IMR-90 (cell line): Measurements from ENCODE around the gene LCNL1. TPM values are rescaled to one million over a fixed set of nuclear protein-coding genes. Genes with fewer than 3 reads are reported as not detected.

Experiments used
- ATAC-seq: fragments of 200-7000 bp; cut with Tn5 transposase; 2 replicates; pipeline ENCODE4 v1.9.1; 2020; ENCODE audit warnings: low read depth, mild to moderate bottlenecking, moderate library complexity
- BruUV-seq: library from RNA; stranded (reverse); fragments of 400-500 nt; replicated peaks from 2 replicates; lab custom pipeline; 2021; lab: Mats Ljungman, UMichigan
- CTCF ChIA-PET: fragments of 300-600 bp; formaldehyde crosslinking; extraction: SDS; loops from one replicate; lab custom pipeline; 2021; ENCODE audit warnings: antibody characterized with exemption; lab: Yijun Ruan, JAX
- POLR2A ChIA-PET: fragments of 300-600 bp; sonication (Branson Sonifier 250); formaldehyde crosslinking; loops from one replicate; lab custom pipeline; 2022; ENCODE audit warnings: antibody characterized with exemption; ENCODE audit not compliant: unreplicated experiment; lab: Charles Lee
- DNase-seq: peaks from one replicate; pipeline ENCODE4 v3.0.0; 2013
- H2AFZ ChIP-seq: replicated peaks from 2 replicates; pipeline ENCODE3; 2013; ENCODE audit warnings: low read length, mild to moderate bottlenecking; ENCODE audit not compliant: poor library complexity
- H2AK5ac ChIP-seq: 2 replicates; pipeline ENCODE4 v1.6.1; 2013; ENCODE audit warnings: low read depth, low read length, inconsistent platforms
- H2AK9ac ChIP-seq: replicated peaks from 2 replicates; pipeline ENCODE3; 2013; ENCODE audit warnings: mild to moderate bottlenecking, low read depth, low read length, moderate library complexity; ENCODE audit not compliant: poor library complexity
- H2BK120ac ChIP-seq: 2 replicates; pipeline ENCODE4 v1.6.1; 2013; ENCODE audit warnings: low read depth, low read length, inconsistent platforms
- H2BK15ac ChIP-seq: 3 replicates; pipeline ENCODE4 v1.6.1; 2013; ENCODE audit warnings: low read depth, low read length, inconsistent platforms
- H2BK20ac ChIP-seq: 2 replicates; pipeline ENCODE4 v1.6.1; 2013; ENCODE audit warnings: low read depth, mild to moderate bottlenecking, inconsistent platforms, low read length, moderate library complexity
- H2BK5ac ChIP-seq: 2 replicates; pipeline ENCODE4 v1.6.1; 2013; ENCODE audit warnings: mild to moderate bottlenecking, low read depth, low read length, inconsistent platforms; ENCODE audit not compliant: poor library complexity, severe bottlenecking
- H3K14ac ChIP-seq: replicated peaks from 2 replicates; pipeline ENCODE4 v1.6.1; 2013; ENCODE audit warnings: low read depth, low read length, inconsistent platforms
- H3K18ac ChIP-seq: 2 replicates; pipeline ENCODE4 v1.6.1; 2013; ENCODE audit warnings: low read depth, low read length, control low read depth
- H3K23ac ChIP-seq: 2 replicates; pipeline ENCODE4 v1.6.1; 2013; ENCODE audit warnings: low read depth, low read length, inconsistent platforms
- H3K27ac ChIP-seq: 2 replicates; pipeline ENCODE4 v1.5.1; 2013; ENCODE audit warnings: mild to moderate bottlenecking, control low read depth, low read length; ENCODE audit not compliant: insufficient read depth
- H3K27me3 ChIP-seq: 2 replicates; pipeline ENCODE4 v1.6.1; 2013; ENCODE audit warnings: low read length; ENCODE audit not compliant: control insufficient read depth, insufficient read depth
- H3K36me3 ChIP-seq: 2 replicates; pipeline ENCODE4 v1.6.1; 2013; ENCODE audit warnings: low read length, mixed read lengths; ENCODE audit not compliant: control insufficient read depth, insufficient read depth
- H3K4ac ChIP-seq: 2 replicates; pipeline ENCODE4 v1.6.1; 2013; ENCODE audit warnings: low read depth, low read length, inconsistent platforms
- H3K4me1 ChIP-seq: 2 replicates; pipeline ENCODE4 v1.6.1; 2013; ENCODE audit warnings: low read length, mixed read lengths; ENCODE audit not compliant: control insufficient read depth, insufficient read depth
- H3K4me2 ChIP-seq: 2 replicates; pipeline ENCODE4 v1.6.1; 2013; ENCODE audit warnings: low read depth, mild to moderate bottlenecking, control low read depth, low read length, moderate library complexity
- H3K4me3 ChIP-seq: 2 replicates; pipeline ENCODE4 v1.5.1; 2013; ENCODE audit warnings: low read depth, mild to moderate bottlenecking, control low read depth, low read length, moderate library complexity; ENCODE audit not compliant: insufficient read depth
- H3K56ac ChIP-seq: 2 replicates; pipeline ENCODE4 v1.6.1; 2013; ENCODE audit warnings: low read length, inconsistent platforms; ENCODE audit not compliant: insufficient read depth; ENCODE audit errors: extremely low read depth
- H3K79me1 ChIP-seq, 2 experiments: 2 replicates each; pipeline ENCODE4 v1.6.1; 2013; ENCODE audit warnings: low read length in 2 of 2, inconsistent platforms in 1 of 2, low read depth in 1 of 2
- H3K9ac ChIP-seq: 2 replicates; pipeline ENCODE4 v1.6.1; 2013; ENCODE audit warnings: low read depth, low read length, control low read depth
- H3K9me1 ChIP-seq: 2 replicates; pipeline ENCODE4 v1.6.1; 2013; ENCODE audit warnings: low read length, inconsistent platforms; ENCODE audit not compliant: insufficient read depth
- H3K9me3 ChIP-seq: 2 replicates; pipeline ENCODE4 v1.6.1; 2013; ENCODE audit warnings: low read length; ENCODE audit not compliant: control insufficient read depth, insufficient read depth
- H4K20me1 ChIP-seq: 2 replicates; pipeline ENCODE4 v1.6.1; 2013; ENCODE audit warnings: low read length, inconsistent platforms; ENCODE audit not compliant: insufficient read depth
- H4K5ac ChIP-seq: 2 replicates; pipeline ENCODE4 v1.6.1; 2013; ENCODE audit warnings: mild to moderate bottlenecking, low read depth, low read length, control low read depth
- H4K8ac ChIP-seq, 2 experiments: 2 replicates each; pipeline ENCODE4 v1.6.1; 2013; ENCODE audit warnings: low read depth in 2 of 2, low read length in 2 of 2, control low read depth in 1 of 2, inconsistent platforms in 1 of 2
- H4K91ac ChIP-seq: 2 replicates; pipeline ENCODE4 v1.6.1; 2013; ENCODE audit warnings: low read depth, low read length, inconsistent platforms; ENCODE audit not compliant: insufficient read depth
- CEBPB ChIP-seq: IDR thresholded peaks from 2 replicates; pipeline ENCODE4 v1.6.1; 2012; ENCODE audit warnings: low read depth, low read length, improper control_type of control experiment
- FOS ChIP-seq: fragments of 150-350 bp; IDR thresholded peaks from 2 replicates; pipeline ENCODE4 v1.6.1; 2016; ENCODE audit warnings: low read depth, low read length
- MAFK ChIP-seq: IDR thresholded peaks from 2 replicates; pipeline ENCODE4 v1.6.1; 2012; ENCODE audit warnings: low read depth, low read length, improper control_type of control experiment
- MAZ ChIP-seq: IDR thresholded peaks from 2 replicates; pipeline ENCODE4 v1.6.1; 2012; ENCODE audit warnings: low read depth, mild to moderate bottlenecking, low read length, improper control_type of control experiment, moderate library complexity, borderline replicate concordance
- POLR2A ChIP-seq: IDR thresholded peaks from 2 replicates; pipeline ENCODE4 v1.6.1; 2012; ENCODE audit warnings: mild to moderate bottlenecking, low read depth, low read length
- RAD21 ChIP-seq: IDR thresholded peaks from 2 replicates; pipeline ENCODE4 v1.6.1; 2012; ENCODE audit warnings: low read length, improper control_type of control experiment
- RCOR1 ChIP-seq: IDR thresholded peaks from 2 replicates; pipeline ENCODE4 v1.6.1; 2012; ENCODE audit warnings: mild to moderate bottlenecking, low read length, improper control_type of control experiment; ENCODE audit not compliant: insufficient replicate concordance
- RFX5 ChIP-seq: IDR thresholded peaks from 2 replicates; pipeline ENCODE4 v1.8.0; 2012; ENCODE audit warnings: low read depth, mild to moderate bottlenecking, low read length, moderate library complexity
- SMC3 ChIP-seq: fragments of 150-350 bp; IDR thresholded peaks from 2 replicates; pipeline ENCODE4 v1.6.1; 2016; ENCODE audit warnings: low read depth, mild to moderate bottlenecking, antibody characterized with exemption, low read length, moderate library complexity
- WGBS, 2 experiments: methylation state at CpG; one replicate each; pipeline versions ENCODE4 v1.1.5 to v1.1.7; 2013; ENCODE audit warnings: missing lambda C conversion rate in 2 of 2; ENCODE audit not compliant: insufficient read length in 1 of 2; ENCODE audit errors: extremely low coverage in 2 of 2; 5-methylcytosine and 5-hydroxymethylcytosine counted together
- dilution Hi-C: fragments of 300-500 bp; cut with HindIII; formaldehyde crosslinking; loops from one replicate; pipeline ENCODE4 v1.14.3; 2018; ENCODE audit warnings: low sequenced_read_pairs; ENCODE audit not compliant: unreplicated experiment
- in situ Hi-C: fragments of 300-500 bp; cut with MboI; formaldehyde crosslinking; loops from 3 replicates; pipeline ENCODE4 v1.14.3; 2019; ENCODE audit warnings: low sequenced_read_pairs, inconsistent platforms, mixed read lengths
- intact Hi-C: fragments of 100-400 bp; cut with micrococcal nuclease; formaldehyde crosslinking; loops from 2 replicates; pipeline ENCODE4 v1.10.0; 2022
- polyA plus RNA-seq, 3 experiments: library from polyadenylated mRNA; depleted of rRNA; stranded (reverse); fragments of >200 nt; gene quantifications; 2 replicates each; pipeline ENCODE4 v1.2.3, GENCODE V29; 2012; ENCODE audit warnings: low replicate concordance in 1 of 3
- total RNA-seq: library from RNA; depleted of rRNA; stranded (reverse); fragments of >200 nt; gene quantifications from 2 replicates; pipeline ENCODE4 v1.2.3, GENCODE V29; 2012

LCNL1 gene
- total and polyA plus RNA-seq, 2 of the 4 experiments (the other 2 are of a cell fraction) = 0.15 TPM; not detected in 1

DNA sequence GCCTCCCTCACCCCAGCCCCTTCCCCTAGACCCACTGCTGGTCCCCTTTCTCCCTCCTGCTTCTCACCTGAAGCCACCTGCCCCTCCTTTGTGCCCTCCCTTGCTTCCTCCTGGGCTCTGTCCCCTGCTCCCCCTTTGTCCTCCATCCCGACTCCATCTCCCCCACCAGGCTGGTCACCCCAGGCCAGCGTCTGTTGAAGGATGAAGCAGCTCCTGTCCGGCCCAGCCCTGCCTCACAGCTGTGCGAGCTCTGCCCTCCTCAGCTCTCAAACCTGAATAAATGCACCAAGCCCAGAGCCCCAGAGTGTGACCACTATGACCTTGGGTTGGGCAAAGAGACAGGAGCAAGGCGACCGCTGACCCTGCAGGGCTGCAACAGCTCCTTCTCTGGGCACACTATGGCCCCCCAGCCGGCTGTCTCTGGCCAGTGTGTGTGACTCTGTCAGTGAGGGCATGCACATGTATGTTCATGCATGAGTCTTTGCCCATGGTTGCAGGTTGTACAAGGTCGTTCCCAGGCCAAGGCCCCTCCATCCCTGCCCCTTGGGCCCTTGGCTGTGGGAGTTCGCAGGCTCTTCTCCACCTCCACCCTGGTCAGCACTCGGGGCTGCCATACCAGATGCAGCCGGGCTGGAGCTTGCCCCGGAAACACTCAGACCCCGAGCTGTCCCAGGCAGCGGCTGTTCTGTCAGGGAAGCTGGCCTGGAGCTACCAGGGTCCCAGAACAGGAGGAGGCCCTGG is 27.4 kb upstream of the LCNL1 start (continued):
- TF ChIP-seq RCOR1 (no peak), POLR2A (no peak), RAD21 (no peak), MAFK (no peak), CEBPB (no peak), FOS (no peak), MAZ (no peak), RFX5 (no peak)

DNA sequence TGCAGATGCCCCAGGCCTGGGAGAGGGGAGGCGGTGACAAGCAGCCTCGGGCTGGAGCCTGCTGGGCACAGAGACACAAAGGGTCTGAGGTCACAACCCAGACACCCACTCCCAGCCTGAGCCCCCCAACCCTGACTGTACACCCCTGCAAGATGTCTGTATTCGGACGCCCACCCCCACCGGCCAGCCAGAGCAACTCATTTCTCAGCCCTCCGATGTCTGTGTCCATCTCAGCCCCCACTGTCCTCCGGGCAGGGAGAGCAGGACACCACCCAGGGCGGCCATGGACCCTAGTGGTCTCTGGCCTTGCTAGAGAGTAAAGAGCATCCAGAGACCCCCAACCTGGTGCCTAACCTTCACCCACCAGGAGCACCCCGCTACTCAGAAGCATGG is 26.9 kb upstream of the LCNL1 start:
- ChIA-PET POLR2A (no interaction called here), CTCF (no interaction called here)
- Histone ChIP-seq H4K20me1 (no peaks in the 10 kb centered on the region), H4K91ac (no peak overlapping the region), H4K8ac (no peak overlapping the region), H2AK9ac (no peak overlapping the region), H2BK15ac (no peak overlapping the region), H2BK5ac (no peak overlapping the region), H3K18ac (no peak overlapping the region), H3K9me3 (peaks cover 3% of the 10 kb centered on the region), H2AFZ (no peak overlapping the region), H3K4me2 (no peak overlapping the region), H3K9ac (no peak overlapping the region), H3K4me3 (no peak overlapping the region), H4K5ac (no peak overlapping the region), H3K27ac (no peak overlapping the region), H3K23ac (no peak overlapping the region), H2BK120ac (no peak overlapping the region), H3K36me3 (no peaks in the 10 kb centered on the region), H3K27me3 (peaks cover 25% of the 10 kb centered on the region), H3K56ac (no peak overlapping the region), H3K4ac (no peak overlapping the region), H3K79me1 (no peaks in the 10 kb centered on the region), H2BK20ac (no peak overlapping the region), H3K4me1 (no peaks in the 10 kb centered on the region), H3K9me1 (no peaks in the 10 kb centered on the region), H3K14ac (no peak overlapping the region), H2AK5ac (no peak overlapping the region)
- dilution Hi-C loops (no loop called here), in situ Hi-C loops (no loop called here), intact Hi-C loops (no loop called here)
- BruUV-seq = no TSS peak
- WGBS, 2 experiments = 82% methylated on average over 6 of the region's 9 CpGs; no CpG with 5 or more reads in 1 of the 2 experiments
- ATAC-seq = no peak
- TF ChIP-seq SMC3 = no peak
- no peak for DNase-seq
